K562 (cell line): ENCODE results near the gene CIAO2B. TPM values are rescaled to one million over a fixed set of nuclear protein-coding genes. Genes with fewer than 3 reads are reported as not detected.
A peak's percentile ranks its signal among the peaks of the same experiment; 100 is the strongest.

Experiments used
- ATF6 ChIP-seq: sonication (generic); formaldehyde crosslinking; IDR thresholded peaks from 2 replicates; pipeline ENCODE4 v1.4.0; 2020; ENCODE audit warnings: mild to moderate bottlenecking, missing genetic modification reagents
- CBFA2T2 ChIP-seq: fragments of 450-650 bp; conservative IDR thresholded peaks from 2 replicates; pipeline ENCODE4 v1.6.1; 2017; ENCODE audit warnings: mild to moderate bottlenecking
- CXXC5 ChIP-seq: fragments of 250-450 bp; sonication (Bioruptor Pico); IDR thresholded peaks from 2 replicates; pipeline ENCODE4 v1.8.0; 2022; ENCODE audit warnings: inconsistent platforms, mild to moderate bottlenecking, moderate library complexity
- DMBX1 ChIP-seq: fragments of 250-450 bp; sonication (Bioruptor Pico); IDR thresholded peaks from 2 replicates; pipeline ENCODE4 v1.8.0; 2022; ENCODE audit warnings: inconsistent platforms, mild to moderate bottlenecking, moderate library complexity, borderline replicate concordance
- EGR1 ChIP-seq: fragments of 450-650 bp; conservative IDR thresholded peaks from 2 replicates; pipeline ENCODE4 v1.6.1; 2017; ENCODE audit warnings: mild to moderate bottlenecking
- HDGF ChIP-seq: fragments of 450-650 bp; IDR thresholded peaks from 2 replicates; pipeline ENCODE4 v1.6.1; 2016
- MAZ ChIP-seq, 2 experiments: fragments of 450-650 bp in 1 of 2; sonication (generic) in 1 of 2; formaldehyde crosslinking; IDR thresholded peaks in 1 of 2; conservative IDR thresholded peaks in 1 of 2; 2 replicates each; pipeline versions ENCODE4 v1.4.0 to v1.5.0; 2020; ENCODE audit warnings: mild to moderate bottlenecking in 1 of 2, missing genetic modification reagents in 1 of 2
- MCM2 ChIP-seq: fragments of 450-650 bp; IDR thresholded peaks from 2 replicates; pipeline ENCODE4 v1.6.1; 2017; ENCODE audit warnings: low read depth, mild to moderate bottlenecking
- NR4A1 ChIP-seq, 2 experiments: fragments of 250-450 bp in 1 of 2; fragments of 450-650 bp in 1 of 2; sonication (Bioruptor Pico) in 1 of 2; IDR thresholded peaks; 2 replicates each; pipeline versions ENCODE4 v1.4.0 to v1.6.1; 2016 to 2020; ENCODE audit warnings: mild to moderate bottlenecking in 2 of 2, missing compliant biosample characterization in 1 of 2, missing genetic modification characterization in 1 of 2, moderate library complexity in 1 of 2
- REST ChIP-seq, 2 experiments: fragments of 450-650 bp; formaldehyde crosslinking in 1 of 2; IDR thresholded peaks; 2 replicates each; pipeline versions ENCODE4 v1.4.0 to v1.6.1; 2014 to 2020; ENCODE audit warnings: mild to moderate bottlenecking in 2 of 2, borderline replicate concordance in 1 of 2, low read depth in 1 of 2
- TCF15 ChIP-seq: fragments of 250-450 bp; sonication (Bioruptor Pico); IDR thresholded peaks from 2 replicates; pipeline ENCODE4 v1.8.0; 2022; ENCODE audit warnings: moderate library complexity, mild to moderate bottlenecking, inconsistent platforms
- U2AF1 ChIP-seq: fragments of 200-400 bp; formaldehyde crosslinking; optimal IDR thresholded peaks from 2 replicates; pipeline ENCODE3; 2017; ENCODE audit warnings: mild to moderate bottlenecking, low read depth, low read length, moderate library complexity
- ZBTB17 ChIP-seq: fragments of 450-650 bp; formaldehyde crosslinking; IDR thresholded peaks from 2 replicates; pipeline ENCODE4 v1.4.0; 2020; ENCODE audit warnings: mild to moderate bottlenecking
- ZBTB7A ChIP-seq: IDR thresholded peaks from 2 replicates; pipeline ENCODE4 v1.6.1; 2011; ENCODE audit warnings: low read depth, mild to moderate bottlenecking, low read length, moderate library complexity, borderline replicate concordance; ENCODE audit not compliant: control insufficient read depth
- ZKSCAN3 ChIP-seq: fragments of 250-450 bp; sonication (Bioruptor Pico); IDR thresholded peaks from 2 replicates; pipeline ENCODE4 v1.4.0; 2020
- ZNF589 ChIP-seq: fragments of 200-800 bp; sonication (Bioruptor generic); IDR thresholded peaks from 2 replicates; pipeline ENCODE4 v1.6.1; 2016; ENCODE audit warnings: low read depth, missing genetic modification characterization, missing compliant biosample characterization
- polyA plus RNA-seq, 8 experiments: library from polyadenylated mRNA; depleted of rRNA in 4 of 8; stranded (reverse) in 5 of 8; unstranded in 3 of 8; fragments of >200 nt; fragmentation: Nextera tagmentation in 2 of 8; fragmentation: Illumina TruSeq in 1 of 8; extraction: Ambion mirVana in 2 of 8; extraction: Trizol in 1 of 8; gene quantifications; 2 replicates each; pipeline versions ENCODE4 v1.2.1 to v1.2.3, GENCODE V29; 2011 to 2014; ENCODE audit warnings: inconsistent platforms in 1 of 8, missing spikeins in 1 of 8
- total RNA-seq, 7 experiments: library from RNA; depleted of rRNA in 6 of 7; stranded (reverse); fragments of >200 nt in 6 of 7; fragmentation: Illumina TruSeq in 2 of 7; extraction: Trizol in 2 of 7; gene quantifications; 2 replicates each; pipeline versions ENCODE4 v1.2.1 to v1.2.3, GENCODE V29; 2011 to 2021; ENCODE audit warnings: low replicate concordance in 1 of 7

The CIAO2B gene
- total and polyA plus RNA-seq, 9 of the 15 experiments (the other 6 are each of a cell fraction or from before 2014, with no cell fraction given), result 86.8 to 182 (median 113) TPM

GRCh38 chr16:66900721-66901441 lies 33.3 kb downstream of the CIAO2B start (continued):
- TF ChIP-seq ATF6 (CRISPR knock-in tag) (no peak), MCM2 (no peak), EGR1 (peak; percentile 62), HDGF (peak; percentile 64; the same call in 1 of the 2 replicates), MAZ (CRISPR knock-in tag; conservative IDR thresholded peaks at IDR 0.05 in 1 of 2, IDR thresholded peaks at IDR 0.05 in 1 of 2) (0 out of 4 replicates have a peak, but pooled peaks of 1 of the 2 experiments have one; percentile 13), REST (IDR thresholded peaks at IDR 0.05; ENCODE audit: borderline replicate concordance) (peak; percentile 77), REST (CRISPR knock-in tag; IDR thresholded peaks at IDR 0.05; ENCODE audit: low read depth) (no peak), NR4A1 (CRISPR knock-in tag; IDR thresholded peaks at IDR 0.05) (no peak), NR4A1 (tag; IDR thresholded peaks at IDR 0.05) (peak; percentile 52; the same call in 1 of the 2 replicates), ZBTB7A (peak; percentile 20; the same call in 1 of the 2 replicates), U2AF1 (no peak), DMBX1 (CRISPR knock-in tag) (peak; percentile 73; the same call in 1 of the 2 replicates), ZBTB17 (CRISPR knock-in tag) (0 out of 2 replicates have a peak, but pooled peaks have one; percentile 21), TCF15 (CRISPR knock-in tag) (0 out of 2 replicates have a peak, but pooled peaks have one; percentile 9), CXXC5 (CRISPR knock-in tag) (0 out of 2 replicates have a peak, but pooled peaks have one; percentile 22), ZKSCAN3 (CRISPR knock-in tag) (no peak), CBFA2T2 (0 out of 2 replicates have a peak, but pooled peaks have one; percentile 1), ZNF589 (CRISPR knock-in tag) (peak; percentile 85)
